Astrocyte (in vitro differentiated cells and primary cell): ENCODE results near the gene COL23A1. TPM values are rescaled to one million over a fixed set of nuclear protein-coding genes. Genes with fewer than 3 reads are reported as not detected.

Source experiments
- DNase-seq: peaks from one replicate; pipeline ENCODE4 v3.0.0-alpha.2; 2010; ENCODE audit warnings: low read depth
- FAIRE-seq: peaks from 2 replicates; lab custom pipeline; 2011; peaks lifted over from hg19 to GRCh38; lab: Jason Lieb, UNC
- H2AFZ ChIP-seq: 2 replicates; pipeline ENCODE4 v1.6.0; 2012; ENCODE audit warnings: low read depth, low read length, inconsistent platforms
- H3K27ac ChIP-seq: 2 replicates; pipeline ENCODE4 v1.5.1; 2011; ENCODE audit warnings: low read depth, low read length, inconsistent platforms
- H3K27me3 ChIP-seq: 2 replicates; pipeline ENCODE4 v1.6.0; 2011; ENCODE audit warnings: low read length, inconsistent platforms; ENCODE audit not compliant: insufficient read depth
- H3K36me3 ChIP-seq: 2 replicates; pipeline ENCODE4 v1.5.1; 2011; ENCODE audit warnings: low read length, inconsistent platforms; ENCODE audit not compliant: insufficient read depth
- H3K4me1 ChIP-seq: 2 replicates; pipeline ENCODE4 v1.5.1; 2011; ENCODE audit warnings: low read length, inconsistent platforms; ENCODE audit not compliant: insufficient read depth
- H3K4me2 ChIP-seq: 2 replicates; pipeline ENCODE4 v1.6.0; 2012; ENCODE audit warnings: low read length, inconsistent platforms
- H3K4me3 ChIP-seq: 2 replicates; pipeline ENCODE4 v1.5.1; 2011; ENCODE audit warnings: low read depth, mild to moderate bottlenecking, low read length, inconsistent platforms; ENCODE audit not compliant: insufficient read depth
- H3K79me2 ChIP-seq: 2 replicates; pipeline ENCODE4 v1.6.0; 2012; ENCODE audit warnings: mild to moderate bottlenecking, low read length, inconsistent platforms; ENCODE audit not compliant: insufficient read depth
- H3K9ac ChIP-seq: 2 replicates; pipeline ENCODE4 v1.6.0; 2012; ENCODE audit warnings: mild to moderate bottlenecking, low read length, inconsistent platforms
- H3K9me3 ChIP-seq: 2 replicates; pipeline ENCODE4 v1.5.1; 2012; ENCODE audit warnings: low read depth, mild to moderate bottlenecking, low read length, inconsistent platforms; ENCODE audit not compliant: insufficient read depth
- H4K20me1 ChIP-seq: 2 replicates; pipeline ENCODE4 v1.6.0; 2012; ENCODE audit warnings: low read length, inconsistent platforms; ENCODE audit not compliant: insufficient read depth
- H3K27ac Mint-ChIP-seq: one replicate; pipeline ENCODE4 v1.8.0; 2021; ENCODE audit warnings: mild to moderate bottlenecking, mixed read lengths; ENCODE audit not compliant: unreplicated experiment
- H3K27me3 Mint-ChIP-seq: one replicate; pipeline ENCODE4 v1.8.0; 2021; ENCODE audit warnings: low read depth, mixed read lengths; ENCODE audit not compliant: unreplicated experiment
- H3K36me3 Mint-ChIP-seq: one replicate; pipeline ENCODE4 v1.8.0; 2021; ENCODE audit warnings: low read depth, mixed read lengths; ENCODE audit not compliant: unreplicated experiment
- H3K4me1 Mint-ChIP-seq: one replicate; pipeline ENCODE4 v1.8.0; 2021; ENCODE audit warnings: low read depth, mixed read lengths; ENCODE audit not compliant: unreplicated experiment
- H3K4me3 Mint-ChIP-seq: one replicate; pipeline ENCODE4 v1.8.0; 2021; ENCODE audit warnings: mild to moderate bottlenecking, moderate library complexity, mixed read lengths; ENCODE audit not compliant: unreplicated experiment
- H3K9me3 Mint-ChIP-seq: one replicate; pipeline ENCODE4 v1.8.0; 2021; ENCODE audit warnings: mild to moderate bottlenecking, mixed read lengths; ENCODE audit not compliant: unreplicated experiment
- EZH2 ChIP-seq: IDR thresholded peaks from 2 replicates; pipeline ENCODE4 v1.6.1; 2012; ENCODE audit warnings: mild to moderate bottlenecking, low read length, inconsistent platforms; ENCODE audit not compliant: insufficient read depth
- total RNA-seq: library from RNA; stranded (reverse); gene quantifications from 2 replicates; pipeline ENCODE4 v1.2.1, GENCODE V29; 2021
- TF ChIP-seq, protein P1 (sequence below): IDR thresholded peaks from 2 replicates; pipeline ENCODE4 v1.5.1; 2011; ENCODE audit warnings: low read depth, mild to moderate bottlenecking, inconsistent platforms, low read length, moderate library complexity; ENCODE audit not compliant: insufficient read depth

COL23A1 gene
- total RNA-seq, 1 donor from 2014 or later = 0.16 TPM

GRCh38 chr5:178216779-178217178, 373.4 kb downstream of the COL23A1 start:
- TF ChIP-seq, protein P1, sequence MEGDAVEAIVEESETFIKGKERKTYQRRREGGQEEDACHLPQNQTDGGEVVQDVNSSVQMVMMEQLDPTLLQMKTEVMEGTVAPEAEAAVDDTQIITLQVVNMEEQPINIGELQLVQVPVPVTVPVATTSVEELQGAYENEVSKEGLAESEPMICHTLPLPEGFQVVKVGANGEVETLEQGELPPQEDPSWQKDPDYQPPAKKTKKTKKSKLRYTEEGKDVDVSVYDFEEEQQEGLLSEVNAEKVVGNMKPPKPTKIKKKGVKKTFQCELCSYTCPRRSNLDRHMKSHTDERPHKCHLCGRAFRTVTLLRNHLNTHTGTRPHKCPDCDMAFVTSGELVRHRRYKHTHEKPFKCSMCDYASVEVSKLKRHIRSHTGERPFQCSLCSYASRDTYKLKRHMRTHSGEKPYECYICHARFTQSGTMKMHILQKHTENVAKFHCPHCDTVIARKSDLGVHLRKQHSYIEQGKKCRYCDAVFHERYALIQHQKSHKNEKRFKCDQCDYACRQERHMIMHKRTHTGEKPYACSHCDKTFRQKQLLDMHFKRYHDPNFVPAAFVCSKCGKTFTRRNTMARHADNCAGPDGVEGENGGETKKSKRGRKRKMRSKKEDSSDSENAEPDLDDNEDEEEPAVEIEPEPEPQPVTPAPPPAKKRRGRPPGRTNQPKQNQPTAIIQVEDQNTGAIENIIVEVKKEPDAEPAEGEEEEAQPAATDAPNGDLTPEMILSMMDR = no peak
- no peak for TF ChIP-seq EZH2
- no peaks in the 10 kb centered on the region for H3K27me3 ChIP-seq
- no peak overlapping the region for H3K4me3 ChIP-seq
- H3K9me3 ChIP-seq = no peaks in the 10 kb centered on the region
- Mint-ChIP-seq H3K36me3 (peaks cover 15% of the 10 kb centered on the region), H3K4me1 (peaks cover 2% of the 10 kb centered on the region), H3K4me3 (no peak overlapping the region), H3K27me3 (no peaks in the 10 kb centered on the region), H3K27ac (no peak overlapping the region), H3K9me3 (peaks cover 2% of the 10 kb centered on the region)
- H3K4me2 ChIP-seq = no peak overlapping the region
- DNase-seq = no peak
- peaks cover 51% of the 10 kb centered on the region for H3K36me3 ChIP-seq
- H3K4me1 ChIP-seq = no peaks in the 10 kb centered on the region
- H3K27ac ChIP-seq = no peak overlapping the region
- H2AFZ ChIP-seq = no peak overlapping the region
- no peak for FAIRE-seq
- H4K20me1 ChIP-seq = peaks cover 47% of the 10 kb centered on the region
- H3K9ac ChIP-seq = no peak overlapping the region
- H3K79me2 ChIP-seq = peaks cover 31% of the 10 kb centered on the region

- Histone ChIP-seq H3K27me3 (no peaks in the 10 kb centered on the region), H3K9me3 (no peaks in the 10 kb centered on the region), H3K36me3 (peaks cover 57% of the 10 kb centered on the region), H2AFZ (no peak overlapping the region), H3K4me3 (no peak overlapping the region), H3K27ac (no peak overlapping the region), H4K20me1 (peaks cover 54% of the 10 kb centered on the region), H3K4me2 (no peak overlapping the region), H3K4me1 (no peaks in the 10 kb centered on the region), H3K79me2 (peaks cover 31% of the 10 kb centered on the region), H3K9ac (no peak overlapping the region)
- H3K27ac Mint-ChIP-seq = no peak overlapping the region
- DNase-seq = no peak
- H3K27me3 Mint-ChIP-seq = no peaks in the 10 kb centered on the region
- H3K36me3 Mint-ChIP-seq = peaks cover 18% of the 10 kb centered on the region
- TF ChIP-seq, protein P1 = no peak
- TF ChIP-seq EZH2 = no peak
- peaks cover 2% of the 10 kb centered on the region for H3K9me3 Mint-ChIP-seq
- H3K4me3 Mint-ChIP-seq = no peak overlapping the region
- H3K4me1 Mint-ChIP-seq = peaks cover 2% of the 10 kb centered on the region
- FAIRE-seq = no peak
These were observed 374.1 kb downstream of the COL23A1 start for GRCh38 chr5:178216088-178216534.

GRCh38 chr5:178215280-178216002, 374.8 kb downstream of the COL23A1 start:
- H3K4me1 Mint-ChIP-seq = peaks cover 2% of the 10 kb centered on the region
- Histone ChIP-seq H3K36me3 (peaks cover 63% of the 10 kb centered on the region), H3K9ac (no peak overlapping the region), H4K20me1 (peaks cover 61% of the 10 kb centered on the region), H3K9me3 (no peaks in the 10 kb centered on the region), H3K4me3 (no peak overlapping the region), H3K4me2 (no peak overlapping the region), H3K27ac (no peak overlapping the region), H2AFZ (no peak overlapping the region), H3K79me2 (peaks cover 36% of the 10 kb centered on the region), H3K27me3 (no peaks in the 10 kb centered on the region), H3K4me1 (no peaks in the 10 kb centered on the region)
- H3K27me3 Mint-ChIP-seq = no peaks in the 10 kb centered on the region
- H3K4me3 Mint-ChIP-seq = no peak overlapping the region
- no peak overlapping the region for H3K27ac Mint-ChIP-seq
- FAIRE-seq (no peak), DNase-seq (no peak)
- TF ChIP-seq EZH2 = no peak
- peaks cover 3% of the 10 kb centered on the region for H3K9me3 Mint-ChIP-seq
- H3K36me3 Mint-ChIP-seq = peaks cover 18% of the 10 kb centered on the region
